ENCODE data around the gene ZFHX3. TPM values are rescaled to one million over a fixed set of nuclear protein-coding genes. Genes with fewer than 3 reads are reported as not detected.

ZFHX3 gene
- total RNA-seq, 1 experiment from 2014 or later, result 3.0 TPM

DNA sequence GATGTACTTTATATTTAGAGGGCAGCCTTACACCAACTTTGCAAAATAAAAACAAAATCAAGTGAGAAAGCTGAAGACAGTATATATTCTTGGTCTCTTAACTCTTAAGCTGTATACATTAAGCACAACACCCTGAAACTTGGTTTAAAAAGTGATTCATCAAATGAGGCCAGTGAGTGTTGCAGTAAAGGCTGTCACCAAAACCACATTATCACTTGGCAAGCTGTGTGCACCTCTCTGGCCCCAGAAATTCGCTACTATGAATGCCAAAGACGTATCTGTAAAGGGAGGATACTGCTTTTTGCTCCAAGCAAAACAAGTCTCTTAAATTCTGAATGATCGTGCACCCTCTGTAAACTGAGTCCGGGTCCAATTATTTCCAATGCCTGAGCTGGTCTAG, 163.9 kb downstream of the ZFHX3 start:
- peak; percentile 59 for DNase-seq (ENCODE audit: low read depth)

DNA sequence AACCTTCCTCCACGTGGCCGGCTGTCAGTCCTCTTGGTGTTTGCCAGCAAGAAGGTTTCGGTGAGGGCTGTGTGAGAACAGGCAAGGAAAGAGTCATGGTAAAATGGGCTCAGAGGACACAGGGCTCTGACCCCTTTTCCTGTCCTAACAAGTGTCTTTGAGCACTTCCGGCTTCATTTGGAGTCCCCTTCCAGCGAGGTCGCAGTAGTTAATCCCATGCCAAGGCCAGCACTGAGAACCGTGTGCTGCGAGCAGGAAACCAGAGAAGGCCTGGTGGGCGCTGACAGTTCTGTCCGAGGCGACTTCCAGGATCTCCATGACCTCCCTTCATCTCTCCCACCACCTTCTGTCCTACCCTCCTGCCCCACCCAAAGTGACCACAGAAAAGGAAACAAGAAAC, 168.1 kb downstream of the ZFHX3 start:
- DNase-seq (ENCODE audit: low read depth), result no peak

- no peak for DNase-seq (ENCODE audit: low read depth)
These were observed 169.3 kb downstream of the ZFHX3 start for GRCh38 chr16:72878301-72879269.

GRCh38 chr16:72877374-72878028, 170.4 kb downstream of the ZFHX3 start:
- peak; percentile 98 for DNase-seq (ENCODE audit: low read depth)

DNA sequence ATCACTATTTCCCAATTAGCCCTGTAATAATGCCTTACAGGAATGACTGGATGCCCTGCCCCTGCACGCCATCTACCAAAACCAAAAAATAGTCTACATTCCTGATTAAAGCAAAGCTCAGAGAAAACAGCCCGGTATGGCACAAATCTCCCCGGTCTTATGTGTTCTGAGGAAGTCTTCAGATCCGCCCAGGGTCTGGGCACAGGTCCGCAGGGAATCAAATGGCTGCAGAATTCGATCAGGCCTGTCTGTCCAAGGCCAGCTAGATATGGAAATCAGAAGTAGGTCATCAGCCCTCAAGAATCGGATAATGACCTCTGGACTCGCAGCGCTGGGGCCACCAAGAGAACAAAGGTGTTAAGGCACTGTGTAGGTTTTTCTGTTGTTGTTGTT, 171.0 kb downstream of the ZFHX3 start:
- peak; percentile 11 for DNase-seq (ENCODE audit: low read depth)

GRCh38 chr16:72876221-72876620, 171.7 kb downstream of the ZFHX3 start:
- peak; percentile 88 for DNase-seq (ENCODE audit: low read depth)

DNA sequence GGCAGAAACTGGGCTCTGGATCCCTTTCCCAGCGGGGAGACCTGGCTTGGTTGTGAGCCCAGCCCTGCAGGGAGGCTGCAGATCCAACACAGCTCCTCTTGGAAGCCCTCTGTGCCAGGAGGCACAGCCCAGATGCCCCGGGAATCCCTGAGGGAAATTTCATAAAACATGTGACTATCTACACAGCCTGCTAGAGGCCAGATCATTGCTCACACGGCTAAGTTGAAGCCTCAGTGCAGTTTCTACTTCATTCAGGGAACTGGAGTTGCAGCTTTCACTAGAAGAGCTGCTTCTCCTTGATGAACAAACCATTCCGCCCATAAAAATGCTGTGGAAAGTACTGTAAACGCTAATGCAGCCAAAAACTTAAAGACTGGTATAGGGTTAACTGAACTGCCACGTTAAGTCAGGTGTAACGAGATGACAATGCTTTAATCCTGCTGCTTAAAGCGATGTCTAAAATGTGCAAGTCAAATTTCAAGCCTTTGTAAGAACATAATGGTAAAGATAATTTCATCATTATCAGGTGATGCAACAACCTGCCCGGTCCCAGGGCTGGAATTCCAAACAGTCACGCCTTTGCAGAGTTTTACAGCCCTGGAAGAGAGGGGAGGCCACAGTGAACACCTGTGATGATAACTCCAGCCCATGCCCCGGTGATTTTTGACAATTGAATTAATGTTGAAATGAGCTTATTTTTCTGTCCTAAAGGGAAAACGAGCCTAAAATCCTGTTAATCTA, 172.5 kb downstream of the ZFHX3 start:
- DNase-seq (ENCODE audit: low read depth), result no peak

DNA sequence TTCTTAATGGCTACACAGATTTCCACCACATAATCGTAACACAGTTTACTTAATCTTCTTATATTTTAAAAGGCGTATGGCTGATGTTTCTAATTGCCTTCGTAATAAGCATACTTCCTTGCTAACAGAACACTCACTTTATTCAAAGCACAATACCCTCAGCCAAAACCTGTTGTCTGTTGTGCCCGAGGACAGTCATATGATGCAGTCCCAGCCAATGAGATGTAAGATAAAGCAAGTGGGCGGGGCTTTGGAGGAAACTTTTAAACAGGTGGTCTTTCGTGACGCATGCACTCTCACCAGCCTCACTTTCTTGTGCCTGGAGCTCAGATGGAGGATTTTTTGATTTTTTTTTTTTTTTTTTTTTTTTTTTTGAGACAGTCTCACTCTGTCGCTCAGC, 174.1 kb downstream of the ZFHX3 start:
- no peak for DNase-seq (ENCODE audit: low read depth)

- no peak for DNase-seq (ENCODE audit: low read depth)
These were observed 174.9 kb downstream of the ZFHX3 start for GRCh38 chr16:72873044-72873443.

GRCh38 chr16:72865835-72866234, 182.1 kb downstream of the ZFHX3 start:
- DNase-seq (ENCODE audit: low read depth), result no peak

DNA sequence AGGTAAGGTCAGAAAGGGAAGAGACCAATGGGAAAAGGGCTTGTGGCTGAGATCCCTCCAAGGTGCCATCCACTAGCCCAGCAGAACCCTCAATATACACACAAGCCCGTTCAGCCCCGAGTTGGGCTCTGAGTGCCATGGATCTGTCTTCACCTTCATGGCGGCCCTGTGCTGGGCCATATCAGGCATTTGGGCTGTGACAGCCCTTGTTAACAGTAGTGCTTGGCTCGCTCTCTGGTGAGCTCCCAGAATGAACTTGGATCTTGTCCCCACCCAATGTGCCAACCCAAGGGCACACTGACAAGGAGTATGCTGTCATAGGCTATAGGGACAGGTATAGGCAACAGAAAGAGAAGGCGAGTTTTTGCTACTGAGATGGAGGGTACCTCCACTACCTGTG, 182.7 kb downstream of the ZFHX3 start:
- DNase-seq (ENCODE audit: low read depth), result no peak

DNA sequence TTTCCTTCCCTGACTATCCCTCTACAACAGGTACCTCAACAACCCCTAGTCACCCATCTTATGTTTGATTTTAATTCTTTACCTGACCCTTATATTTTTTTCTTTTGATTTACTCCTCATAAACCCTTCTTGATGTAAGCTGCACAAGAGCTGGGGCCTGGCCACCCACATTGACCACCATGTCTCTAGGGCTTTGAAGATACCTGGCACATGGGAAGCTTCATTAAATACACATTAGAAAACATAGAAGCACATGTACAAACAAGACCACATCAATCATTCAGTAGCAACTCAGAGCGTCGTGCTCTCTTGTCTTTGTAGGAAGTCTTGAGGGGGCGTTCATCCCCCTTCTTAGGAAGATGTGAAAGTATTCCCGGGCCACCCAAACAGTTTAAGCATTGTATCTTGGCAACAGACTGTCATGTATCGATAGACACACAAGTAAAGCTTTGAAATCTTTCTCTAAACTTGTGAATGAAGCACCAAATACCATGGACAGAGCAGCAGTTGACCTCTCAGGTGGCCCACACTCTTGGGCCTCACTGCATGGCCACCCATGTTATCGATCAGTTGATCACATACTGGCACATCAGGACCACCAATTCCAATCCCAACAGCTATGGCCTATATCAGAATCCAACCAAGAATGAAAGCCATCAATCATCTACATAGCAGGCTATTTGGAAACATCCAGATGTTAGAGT, 183.6 kb downstream of the ZFHX3 start:
- no peak for DNase-seq (ENCODE audit: low read depth)

DNA sequence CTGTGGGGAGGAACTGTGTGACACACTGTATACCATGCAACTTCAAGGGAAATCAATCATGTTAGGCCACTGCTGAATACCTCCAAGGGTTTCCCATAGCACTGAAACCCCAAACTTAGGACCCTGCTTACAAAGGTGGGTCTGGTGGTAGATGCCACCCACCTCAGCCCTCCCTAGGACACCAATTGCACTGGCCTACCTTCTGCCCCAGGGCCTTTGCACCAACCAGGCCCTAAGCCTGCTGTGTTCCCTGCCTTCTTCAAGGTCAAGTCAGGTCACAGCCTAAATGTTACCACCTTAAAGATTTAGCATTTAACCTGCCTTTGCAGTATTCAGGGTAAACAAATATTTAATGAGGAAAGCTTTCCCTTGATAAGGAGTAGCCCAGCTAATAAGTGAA, 185.8 kb downstream of the ZFHX3 start:
- no peak for DNase-seq (ENCODE audit: low read depth)

GRCh38 chr16:72860726-72861562, 187.0 kb downstream of the ZFHX3 start:
- no peak for DNase-seq (ENCODE audit: low read depth)

DNA sequence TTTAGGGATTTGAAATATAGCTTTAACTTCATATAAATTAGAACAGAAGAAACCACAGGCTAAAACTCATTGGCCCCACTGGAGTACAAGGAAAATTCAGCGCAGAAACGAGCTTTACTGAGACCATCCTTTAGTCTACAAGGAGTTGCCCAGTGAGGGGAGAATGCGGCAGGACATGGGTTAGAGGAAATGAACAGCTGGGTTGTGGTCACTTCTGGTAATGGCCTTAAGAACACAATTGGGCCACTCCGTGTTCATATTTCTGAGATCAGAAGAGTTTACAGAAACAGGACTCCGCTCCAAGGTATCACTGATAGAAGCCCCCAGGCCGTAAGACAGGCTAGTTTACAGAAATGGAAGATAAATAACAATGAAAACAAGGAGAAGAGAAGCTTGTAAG, 188.3 kb downstream of the ZFHX3 start:
- DNase-seq (ENCODE audit: low read depth), result no peak

DNA sequence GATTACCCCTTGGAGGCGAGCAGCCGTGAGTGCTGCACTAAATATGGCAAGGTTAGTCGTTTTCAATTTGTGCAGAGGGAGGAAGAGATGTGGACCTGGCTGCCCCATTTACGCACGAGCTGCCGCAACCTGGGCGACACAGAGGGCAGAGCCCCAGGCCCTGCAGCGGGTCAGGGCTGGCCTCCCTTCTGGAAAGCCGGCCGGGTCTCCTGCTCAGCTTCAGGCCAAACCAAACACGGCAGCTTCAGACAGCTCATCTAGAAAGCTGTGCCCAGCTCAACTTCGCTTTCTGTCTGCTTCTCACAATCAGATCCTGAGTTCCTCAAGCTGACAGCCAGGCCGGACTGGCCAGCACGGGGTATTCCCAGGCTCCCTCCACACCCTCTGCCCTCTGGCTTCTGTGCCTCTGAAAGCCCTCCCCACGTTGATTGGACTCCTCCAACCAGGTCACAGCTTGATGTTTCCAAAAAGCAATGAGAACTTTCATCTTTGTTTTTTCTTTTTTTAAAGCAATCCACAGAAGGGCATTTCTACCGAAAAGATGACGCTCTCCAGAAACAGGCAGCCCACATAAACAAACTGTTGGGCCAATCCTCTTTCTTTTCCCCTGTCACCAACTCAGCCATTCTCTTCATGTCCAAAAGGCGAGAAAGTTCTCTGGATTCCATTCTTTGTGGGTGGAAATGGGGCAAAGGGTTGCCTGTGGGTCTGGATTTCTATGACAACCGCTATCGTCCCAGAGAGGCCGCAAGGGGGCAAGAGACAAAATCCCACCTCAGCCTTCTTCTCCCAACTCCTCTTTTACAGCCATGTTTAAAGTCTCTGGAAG, 189.0 kb downstream of the ZFHX3 start:
- no peak for DNase-seq (ENCODE audit: low read depth)

DNA sequence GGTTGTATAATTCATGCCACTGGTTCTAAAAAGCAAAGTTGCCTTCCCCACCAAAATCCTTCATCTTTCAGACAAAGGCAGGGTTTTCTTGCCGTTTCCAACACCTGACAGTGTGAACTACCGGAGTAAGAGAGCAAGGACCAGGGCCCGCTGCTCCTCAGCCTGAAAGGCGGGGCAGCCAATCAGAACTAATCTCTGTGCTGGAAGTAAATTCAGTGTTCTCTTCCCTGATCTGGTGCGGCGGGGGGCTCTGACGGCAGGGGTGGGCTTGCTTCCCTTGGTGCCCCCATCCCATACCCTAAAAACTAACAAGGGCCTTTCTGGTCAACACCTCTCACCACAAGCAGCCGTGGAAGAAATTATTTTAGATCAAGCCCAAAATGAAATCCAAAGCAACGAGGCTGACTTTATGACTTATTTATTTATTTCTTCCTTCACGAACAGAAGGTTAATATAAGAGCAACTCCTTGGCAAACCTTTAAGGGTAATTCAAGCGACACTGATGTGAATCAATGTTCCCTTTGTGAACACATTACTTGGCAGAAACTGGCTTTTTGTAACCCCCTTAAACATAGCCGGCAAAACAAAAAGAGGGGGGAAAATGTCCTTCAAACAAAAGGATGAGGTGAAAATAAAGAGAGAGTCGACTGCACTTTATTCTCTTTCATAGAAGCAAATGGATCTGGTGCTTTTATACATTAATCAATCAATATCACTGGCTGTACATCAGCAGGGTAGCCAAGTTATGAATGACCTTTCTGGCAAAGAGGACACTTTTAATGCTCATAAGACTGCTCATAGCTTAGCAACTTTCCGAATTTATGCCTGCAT, 189.9 kb downstream of the ZFHX3 start:
- DNase-seq (ENCODE audit: low read depth), result no peak

DNA sequence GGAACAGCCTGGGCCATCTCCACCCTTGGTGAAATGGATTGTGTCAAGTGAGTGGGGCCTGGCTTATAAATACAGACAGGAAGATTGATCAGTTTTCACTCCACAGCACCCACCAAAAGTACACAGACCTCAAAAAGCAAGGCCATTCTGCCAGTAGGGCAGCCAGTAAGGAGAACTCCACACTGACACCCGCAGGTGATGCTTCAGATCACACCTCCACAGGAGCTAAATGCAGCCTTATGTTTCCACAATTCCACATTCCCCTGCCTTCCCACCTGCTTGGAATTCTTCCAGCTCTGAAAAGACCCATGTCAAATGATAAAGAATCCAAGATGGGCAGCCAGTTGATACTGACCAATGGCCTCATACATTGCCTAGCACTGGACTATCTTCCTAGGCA, 191.1 kb downstream of the ZFHX3 start:
- no peak for DNase-seq (ENCODE audit: low read depth)

Data from HT1080 (cell line).